HEK293 (cell line): ENCODE results near the gene ANAPC5.

Experiments used
- CTCF ChIP-seq: fragments of 450-650 bp; formaldehyde crosslinking; IDR thresholded peaks from 2 replicates; pipeline ENCODE4 v1.5.1; 2016; ENCODE audit warnings: missing biosample characterization, missing genetic modification characterization
- ZNF776 ChIP-seq: fragments of 450-650 bp; formaldehyde crosslinking; IDR thresholded peaks from 2 replicates; pipeline ENCODE4 v1.5.0; 2017; ENCODE audit warnings: missing biosample characterization, missing genetic modification characterization, borderline replicate concordance

GRCh38 chr12:121279071-121279375, 73.2 kb downstream of the ANAPC5 start:
- TF ChIP-seq ZNF776 (tag by site-specific recombination) (no peak), CTCF (tag by site-specific recombination) (no peak)
